H54 (cell line): ENCODE measurements around the gene KCNT2.

ENCODE experiments used
- DNase-seq: peaks from one replicate; pipeline ENCODE4 v3.0.0; 2011; ENCODE audit warnings: low spot score, mixed read lengths; ENCODE audit not compliant: insufficient read length
- FAIRE-seq: peaks from 3 replicates; lab custom pipeline; 2011; peaks lifted over from hg19 to GRCh38; lab: Jason Lieb, UNC
- POLR2A ChIP-seq: IDR thresholded peaks from 2 replicates; pipeline ENCODE4 v1.6.1; 2011; ENCODE audit warnings: low read depth, mild to moderate bottlenecking, low read length

The KCNT2 gene

DNA sequence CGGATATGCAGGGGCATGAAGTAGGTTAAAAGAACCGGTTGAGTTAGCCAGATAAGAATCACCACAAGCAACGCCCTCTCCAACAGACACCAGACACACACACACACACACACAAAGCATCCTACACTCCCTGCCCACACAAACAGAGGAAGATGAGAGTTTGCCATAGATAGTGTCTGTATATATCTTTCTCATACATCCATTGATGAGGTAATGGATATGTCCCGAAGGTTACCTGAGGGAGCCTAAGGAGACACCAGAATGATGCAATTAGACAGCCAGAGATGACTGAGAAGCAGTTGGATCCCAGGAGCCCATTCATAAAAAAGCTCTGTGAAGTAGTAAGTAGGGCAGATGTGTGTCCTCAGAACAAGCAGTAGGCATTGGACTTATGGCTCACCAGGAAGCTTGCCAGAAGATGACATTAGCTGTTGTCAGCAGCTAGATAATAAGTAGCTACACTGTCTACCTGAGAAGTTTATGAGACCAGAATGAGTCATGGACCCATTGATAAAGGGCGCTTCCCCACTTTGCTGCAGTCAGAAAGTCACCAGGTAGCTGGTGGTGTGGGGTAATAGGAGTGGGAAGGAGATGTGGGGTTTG, 247.0 kb downstream of the KCNT2 start:
- FAIRE-seq (no peak), DNase-seq (no peak)
- no peak for TF ChIP-seq POLR2A

- no peak for TF ChIP-seq POLR2A
- no peak for FAIRE-seq
- no peak for DNase-seq
Measured at GRCh38 chr1:196357913-196358312, 250.3 kb downstream of the KCNT2 start.

GRCh38 chr1:196355206-196355786, 252.9 kb downstream of the KCNT2 start:
- no peak for FAIRE-seq

DNA sequence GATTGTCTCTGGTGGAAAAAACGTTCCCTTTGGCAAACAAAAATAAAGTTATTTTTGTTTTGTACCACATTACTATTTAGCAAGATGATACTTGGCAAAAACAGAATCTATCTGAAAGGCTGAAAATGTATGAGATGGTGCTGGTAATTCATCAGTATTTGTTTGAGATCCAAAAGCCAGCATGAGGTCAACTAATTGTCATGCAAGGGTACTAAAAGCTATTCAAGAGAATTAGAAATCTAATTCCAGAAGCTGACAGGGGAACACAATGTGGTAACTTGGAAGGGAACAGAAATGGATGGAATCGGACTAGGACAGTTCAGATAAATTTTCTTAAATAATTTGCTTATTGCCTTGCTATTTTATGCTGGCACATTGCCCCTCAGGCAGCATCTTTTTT, 263.8 kb downstream of the KCNT2 start:
- no peak for FAIRE-seq
- DNase-seq = no peak
- no peak for TF ChIP-seq POLR2A

More at GRCh38 chr1:196355206-196355786, 252.9 kb downstream of the KCNT2 start:
- TF ChIP-seq POLR2A = no peak
- no peak for DNase-seq

DNA sequence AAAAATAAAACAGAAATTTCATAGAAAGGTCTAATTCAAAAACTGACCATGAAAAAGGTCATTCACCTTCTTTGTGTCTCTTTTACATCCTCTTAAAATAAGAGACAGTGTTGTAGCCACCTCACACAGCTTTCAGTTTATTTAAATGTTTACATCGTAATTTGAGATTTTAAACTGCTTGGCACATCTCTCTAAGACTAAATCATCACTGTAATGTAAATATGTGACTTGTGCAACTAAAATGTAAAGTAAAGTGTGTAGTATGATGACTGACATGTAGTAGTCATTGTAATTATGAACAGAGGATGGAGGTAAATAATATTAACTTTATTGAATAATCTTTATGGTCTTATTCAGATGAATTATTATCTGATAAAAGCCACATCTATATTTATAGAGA, 283.9 kb downstream of the KCNT2 start:
- no peak for DNase-seq
- TF ChIP-seq POLR2A = no peak
- no peak for FAIRE-seq

DNA sequence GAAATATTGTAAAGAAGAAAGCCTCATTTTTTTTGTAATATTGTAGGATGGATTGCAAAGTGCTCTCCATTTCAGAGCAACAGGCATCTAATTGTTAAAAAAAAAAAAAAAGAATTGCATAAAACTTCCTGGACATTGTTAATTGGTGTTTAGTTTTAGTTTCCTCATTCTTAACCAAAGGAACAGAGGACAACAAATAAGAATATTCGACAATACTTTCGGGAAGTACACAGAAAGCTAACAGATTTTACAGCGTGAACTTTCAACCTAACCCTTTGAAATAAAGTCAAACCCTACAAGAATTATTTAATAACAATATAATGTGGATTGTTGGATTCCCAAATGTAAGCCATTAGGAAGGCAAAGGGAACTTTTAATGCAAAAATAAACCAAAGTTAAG, 284.4 kb downstream of the KCNT2 start:
- DNase-seq = no peak
- no peak for FAIRE-seq
- TF ChIP-seq POLR2A = no peak

GRCh38 chr1:196319301-196319700, 288.9 kb downstream of the KCNT2 start:
- DNase-seq = no peak
- TF ChIP-seq POLR2A = no peak
- no peak for FAIRE-seq

GRCh38 chr1:196317535-196318522, 290.4 kb downstream of the KCNT2 start:
- no peak for TF ChIP-seq POLR2A
- FAIRE-seq = no peak
- no peak for DNase-seq

DNA sequence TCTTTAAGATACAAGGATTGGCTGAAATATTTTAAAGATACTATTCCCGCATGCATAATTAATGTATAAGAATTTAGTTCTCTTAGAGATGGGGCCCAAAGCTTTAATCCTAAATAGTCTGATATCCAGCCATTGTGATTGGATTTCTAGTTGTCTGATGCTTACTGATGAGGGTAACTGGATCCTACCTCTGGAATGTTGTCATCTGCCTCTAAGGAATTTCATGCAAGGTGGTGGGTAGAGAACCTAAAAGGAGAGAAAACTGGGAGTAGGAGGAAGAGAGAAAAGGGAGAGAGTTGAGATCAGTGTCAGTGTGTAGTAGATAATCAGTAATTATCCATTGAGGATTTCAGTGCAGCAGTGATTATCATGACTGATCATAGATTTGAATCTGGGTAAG, 295.5 kb downstream of the KCNT2 start:
- TF ChIP-seq POLR2A = no peak
- FAIRE-seq (no peak), DNase-seq (no peak)

GRCh38 chr1:196309386-196309785, 298.9 kb downstream of the KCNT2 start:
- DNase-seq (no peak), FAIRE-seq (no peak)
- no peak for TF ChIP-seq POLR2A

- no peak for FAIRE-seq
- no peak for TF ChIP-seq POLR2A
- DNase-seq = no peak
Measured at GRCh38 chr1:196308176-196308575, 300.1 kb downstream of the KCNT2 start.

- no peak for TF ChIP-seq POLR2A
- FAIRE-seq (no peak), DNase-seq (no peak)
Measured at GRCh38 chr1:196306421-196306820, 301.8 kb downstream of the KCNT2 start.

- no peak for TF ChIP-seq POLR2A
- FAIRE-seq (no peak), DNase-seq (no peak)
Measured at GRCh38 chr1:196305216-196305615, 303.0 kb downstream of the KCNT2 start.

DNA sequence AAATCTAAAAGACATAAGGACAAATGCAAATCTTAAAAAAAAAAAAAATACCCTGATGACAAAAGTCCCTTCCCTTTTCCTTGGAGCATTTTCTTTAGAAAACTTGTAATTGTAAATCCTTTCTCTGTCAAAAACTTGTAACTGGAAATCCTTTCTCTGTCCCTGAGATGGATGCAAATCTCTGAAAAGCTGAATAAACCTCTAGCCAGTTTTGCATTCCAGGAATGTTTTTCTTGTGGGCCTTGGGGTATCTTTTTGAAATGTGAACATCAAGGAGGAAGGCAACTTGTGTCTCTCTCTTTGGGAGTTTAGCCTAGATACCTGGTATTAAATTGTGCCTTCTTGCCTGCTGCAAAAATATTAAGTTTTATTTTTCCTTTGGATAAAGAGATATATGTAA, 305.3 kb downstream of the KCNT2 start:
- no peak for DNase-seq
- TF ChIP-seq POLR2A = no peak

More for the DNA sequence above, 305.3 kb downstream of the KCNT2 start:
- no peak for FAIRE-seq
